HG03066 (cell line): ENCODE measurements around the gene CHD6.

Experiments used
- ATAC-seq: cut with Tn5 transposase; IDR thresholded peaks from one replicate; pipeline ENCODE4 v1.9.1; 2021; ENCODE audit warnings: low read depth; ENCODE audit not compliant: unreplicated experiment

Gene CHD6, protein sequence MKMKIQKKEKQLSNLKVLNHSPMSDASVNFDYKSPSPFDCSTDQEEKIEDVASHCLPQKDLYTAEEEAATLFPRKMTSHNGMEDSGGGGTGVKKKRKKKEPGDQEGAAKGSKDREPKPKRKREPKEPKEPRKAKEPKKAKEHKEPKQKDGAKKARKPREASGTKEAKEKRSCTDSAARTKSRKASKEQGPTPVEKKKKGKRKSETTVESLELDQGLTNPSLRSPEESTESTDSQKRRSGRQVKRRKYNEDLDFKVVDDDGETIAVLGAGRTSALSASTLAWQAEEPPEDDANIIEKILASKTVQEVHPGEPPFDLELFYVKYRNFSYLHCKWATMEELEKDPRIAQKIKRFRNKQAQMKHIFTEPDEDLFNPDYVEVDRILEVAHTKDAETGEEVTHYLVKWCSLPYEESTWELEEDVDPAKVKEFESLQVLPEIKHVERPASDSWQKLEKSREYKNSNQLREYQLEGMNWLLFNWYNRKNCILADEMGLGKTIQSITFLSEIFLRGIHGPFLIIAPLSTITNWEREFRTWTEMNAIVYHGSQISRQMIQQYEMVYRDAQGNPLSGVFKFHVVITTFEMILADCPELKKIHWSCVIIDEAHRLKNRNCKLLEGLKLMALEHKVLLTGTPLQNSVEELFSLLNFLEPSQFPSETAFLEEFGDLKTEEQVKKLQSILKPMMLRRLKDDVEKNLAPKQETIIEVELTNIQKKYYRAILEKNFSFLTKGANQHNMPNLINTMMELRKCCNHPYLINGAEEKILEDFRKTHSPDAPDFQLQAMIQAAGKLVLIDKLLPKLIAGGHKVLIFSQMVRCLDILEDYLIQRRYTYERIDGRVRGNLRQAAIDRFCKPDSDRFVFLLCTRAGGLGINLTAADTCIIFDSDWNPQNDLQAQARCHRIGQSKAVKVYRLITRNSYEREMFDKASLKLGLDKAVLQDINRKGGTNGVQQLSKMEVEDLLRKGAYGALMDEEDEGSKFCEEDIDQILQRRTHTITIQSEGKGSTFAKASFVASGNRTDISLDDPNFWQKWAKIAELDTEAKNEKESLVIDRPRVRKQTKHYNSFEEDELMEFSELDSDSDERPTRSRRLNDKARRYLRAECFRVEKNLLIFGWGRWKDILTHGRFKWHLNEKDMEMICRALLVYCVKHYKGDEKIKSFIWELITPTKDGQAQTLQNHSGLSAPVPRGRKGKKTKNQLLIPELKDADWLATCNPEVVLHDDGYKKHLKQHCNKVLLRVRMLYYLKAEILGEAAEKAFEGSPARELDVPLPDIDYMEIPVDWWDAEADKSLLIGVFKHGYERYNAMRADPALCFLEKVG (N-terminal part only)

DNA sequence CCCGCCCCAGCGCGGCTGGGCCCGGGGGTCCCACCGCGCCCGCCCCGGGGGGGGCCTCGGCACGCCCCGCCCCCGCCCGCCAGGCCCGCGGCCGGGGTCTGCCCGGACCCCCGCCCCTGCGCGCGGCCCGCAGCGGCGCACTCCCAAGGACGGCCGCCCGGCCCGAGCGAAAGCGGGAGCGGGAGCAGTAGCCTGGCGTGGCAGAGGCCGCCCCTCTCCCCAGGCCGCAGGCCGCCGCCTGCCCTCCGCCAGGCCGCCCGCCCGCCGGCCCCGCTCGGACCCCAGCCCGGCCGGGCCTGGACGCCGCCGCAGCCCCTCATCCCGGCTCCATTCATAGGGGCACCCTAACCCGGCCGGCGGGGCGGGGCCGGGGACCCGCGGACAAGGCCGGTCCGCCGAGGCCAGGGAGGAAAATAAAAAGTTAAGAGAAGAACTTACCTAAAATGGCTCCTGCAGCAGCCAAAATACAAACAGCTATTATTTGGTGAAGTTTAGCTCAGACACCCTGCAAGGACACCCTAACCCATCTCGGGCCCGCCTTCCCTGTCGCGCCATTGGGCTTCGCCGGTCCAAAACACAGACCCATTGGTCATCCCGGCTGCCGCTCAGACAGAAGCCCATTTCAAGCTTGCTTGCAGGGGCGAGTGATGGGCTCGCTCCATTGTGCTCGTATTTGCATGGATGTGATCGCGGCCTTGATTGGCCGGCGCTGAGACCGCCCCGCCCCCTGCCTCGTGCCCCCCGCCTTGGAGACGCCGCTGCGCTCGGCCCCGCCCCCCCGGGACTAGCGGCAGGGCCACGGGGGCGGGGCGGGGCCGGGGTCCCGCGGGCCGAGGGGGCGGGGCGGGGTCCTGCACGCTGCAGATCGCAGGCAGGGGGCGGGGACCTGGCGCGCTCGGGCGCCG is at the start of gene CHD6:
CHD6 (minus strand) TSS at position 476 of the 905 bp plus-strand sequence. CDS start 67,040 bp downstream, outside the sequence.
- peak; percentile 99 for ATAC-seq

DNA sequence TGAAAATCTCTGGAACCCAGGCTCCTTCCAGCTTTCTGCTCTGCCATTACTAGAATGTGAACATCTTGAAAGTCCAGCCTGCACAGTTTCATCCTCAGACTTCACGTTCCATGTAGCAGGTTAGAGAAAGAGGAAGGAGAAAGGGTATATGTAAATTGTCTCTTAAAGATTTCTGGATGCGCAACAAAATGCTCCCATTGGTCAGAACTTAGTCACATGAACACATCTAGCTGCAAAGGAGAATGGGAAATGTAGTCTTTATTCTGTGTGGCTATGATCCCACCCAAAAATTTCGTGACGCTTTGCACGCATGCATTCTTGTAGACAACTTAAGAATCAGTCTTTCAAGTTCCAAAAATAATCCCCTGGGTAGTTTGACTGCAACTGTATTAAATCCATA is 46.4 kb upstream of the CHD6 start:
- no peak for ATAC-seq

DNA sequence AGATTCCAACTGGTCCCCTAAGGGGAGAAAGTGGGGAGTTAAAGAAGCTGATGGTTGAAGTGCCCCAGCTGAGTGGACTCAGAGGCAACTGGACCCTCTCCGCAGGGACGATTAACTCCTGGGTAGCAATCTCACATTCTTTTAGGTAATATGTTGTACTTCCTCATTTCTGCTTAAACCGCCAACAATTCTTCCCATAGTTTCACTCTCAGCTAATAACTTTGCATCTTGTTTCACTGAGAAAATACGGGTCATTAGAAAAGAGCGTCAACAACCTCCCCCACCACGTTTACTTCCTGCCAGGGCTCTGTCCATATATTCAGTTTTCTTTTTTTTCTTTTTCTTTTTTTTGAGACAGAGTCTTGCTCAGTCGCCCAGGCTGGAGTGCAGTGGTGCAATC is 39.5 kb upstream of the CHD6 start:
- ATAC-seq = no peak

DNA sequence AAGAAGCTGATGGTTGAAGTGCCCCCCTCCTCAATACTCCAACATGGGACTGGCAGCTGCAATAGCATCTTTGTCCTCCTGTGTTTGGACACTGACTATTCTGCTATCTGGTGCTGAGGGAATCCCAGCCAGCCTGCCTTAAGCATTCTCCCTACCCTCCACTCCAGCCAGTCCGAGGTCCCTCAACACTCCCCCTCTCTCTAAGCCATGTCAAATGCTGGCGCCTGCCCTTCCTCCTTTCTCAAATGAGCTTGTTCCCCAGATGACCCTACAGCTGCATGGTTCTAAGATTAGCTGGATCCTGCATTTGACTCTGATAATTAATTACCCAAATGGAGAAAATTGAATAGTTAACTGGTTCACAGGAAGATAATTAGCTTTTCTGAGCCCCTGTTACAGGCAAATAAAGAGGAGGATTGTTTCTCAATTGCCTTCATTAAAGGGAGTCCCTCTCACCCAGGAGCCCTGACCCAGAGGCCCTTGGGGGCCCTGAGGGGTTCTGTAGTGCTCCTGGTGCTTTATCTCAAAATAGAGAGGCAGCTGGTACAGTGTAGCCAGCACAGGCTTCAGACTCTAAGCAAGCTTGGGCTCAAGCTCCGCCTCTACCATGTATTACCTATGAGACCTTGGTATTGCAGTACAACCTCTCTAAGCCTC is 37.9 kb upstream of the CHD6 start:
- no peak for ATAC-seq

DNA sequence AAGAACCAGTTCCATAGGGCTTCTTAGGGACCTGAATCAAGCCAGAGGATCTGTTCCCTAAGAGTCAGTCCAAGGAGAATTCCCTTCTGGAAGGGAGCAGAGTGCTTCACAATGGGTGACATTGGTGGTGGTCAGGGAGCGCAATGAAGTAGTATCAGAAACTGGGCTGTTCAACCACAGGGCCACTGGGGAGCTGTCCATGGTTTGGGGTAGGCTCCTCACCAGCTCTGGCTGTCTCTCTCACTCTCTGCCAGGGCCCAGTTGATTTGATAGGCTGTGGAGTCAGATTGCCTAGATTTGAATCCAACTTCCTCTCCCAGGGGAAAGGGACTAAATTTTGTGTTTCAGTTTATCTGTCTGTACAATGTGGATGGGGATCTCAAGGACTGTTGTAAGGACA is 36.7 kb upstream of the CHD6 start:
- no peak for ATAC-seq

DNA sequence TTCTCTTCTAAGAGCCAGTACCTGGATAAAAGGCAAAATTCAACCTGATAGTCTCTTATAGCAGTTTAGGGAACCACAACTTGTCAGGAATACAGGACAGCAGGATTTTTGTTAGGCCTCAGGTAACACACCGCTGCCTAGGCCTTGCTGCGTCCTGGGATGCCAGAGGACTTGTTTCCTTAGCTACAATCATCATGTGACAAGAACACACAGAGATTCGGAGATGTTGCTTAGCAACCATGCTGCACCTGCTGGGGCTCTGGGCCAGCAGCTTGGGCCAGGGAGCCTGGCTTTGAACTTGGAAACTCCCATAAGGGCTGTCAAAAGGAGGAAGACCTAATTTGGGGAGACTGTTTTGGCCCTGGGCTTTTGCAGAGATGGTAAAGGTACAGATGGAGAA is 36.1 kb upstream of the CHD6 start:
- ATAC-seq = no peak

DNA sequence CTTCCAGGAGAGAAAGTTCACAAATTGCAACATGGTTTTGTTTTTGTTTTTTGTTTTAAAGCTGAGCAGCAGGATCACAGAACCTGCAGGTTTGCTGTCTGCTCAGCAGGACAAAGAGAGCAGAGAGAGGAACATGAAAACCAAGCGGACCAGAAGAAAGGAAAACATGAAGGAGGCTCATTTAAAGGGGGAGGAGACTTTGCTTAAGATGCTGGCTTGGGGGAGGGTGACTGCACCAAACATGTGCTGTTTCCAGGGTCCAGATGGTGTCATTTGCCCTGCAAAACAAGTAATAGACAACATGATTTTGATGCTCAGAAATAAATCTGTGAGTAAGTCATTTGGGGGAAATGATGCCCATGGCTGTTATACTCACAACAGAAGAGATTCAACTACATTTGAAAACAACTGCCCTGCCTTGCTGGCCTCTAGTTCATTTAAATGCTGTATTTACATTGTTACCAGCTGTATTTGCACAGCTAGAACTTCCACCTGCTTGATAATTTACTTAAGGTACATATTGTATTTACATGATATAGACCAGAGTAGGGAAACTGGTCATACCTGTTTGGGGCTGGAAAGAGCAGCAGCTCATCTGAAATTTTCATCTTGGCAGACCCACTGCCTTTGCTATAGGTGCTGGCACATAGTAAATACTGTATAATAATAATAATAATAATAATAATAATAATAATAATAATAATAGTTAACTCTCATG is 32.2 kb upstream of the CHD6 start:
- ATAC-seq = no peak

DNA sequence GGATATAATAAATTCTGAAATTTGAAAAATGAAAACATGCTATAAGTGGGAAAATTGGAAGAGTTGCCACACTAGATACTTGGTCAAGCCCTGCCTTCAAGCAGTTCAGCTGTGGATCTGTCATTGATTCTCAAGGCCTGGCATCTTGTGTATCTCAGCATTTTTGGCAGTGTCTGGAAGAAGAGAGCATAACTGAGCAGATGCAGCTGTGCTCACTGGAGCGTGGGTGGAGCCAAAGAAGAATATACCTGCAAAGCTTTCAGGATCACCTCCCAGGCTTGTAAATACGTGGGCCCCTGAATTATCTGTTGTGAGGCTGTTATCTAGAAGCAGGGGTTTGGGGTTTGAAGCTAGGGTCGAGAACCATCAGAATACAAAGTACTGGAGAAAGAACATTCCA is 31.3 kb upstream of the CHD6 start:
- ATAC-seq = no peak

DNA sequence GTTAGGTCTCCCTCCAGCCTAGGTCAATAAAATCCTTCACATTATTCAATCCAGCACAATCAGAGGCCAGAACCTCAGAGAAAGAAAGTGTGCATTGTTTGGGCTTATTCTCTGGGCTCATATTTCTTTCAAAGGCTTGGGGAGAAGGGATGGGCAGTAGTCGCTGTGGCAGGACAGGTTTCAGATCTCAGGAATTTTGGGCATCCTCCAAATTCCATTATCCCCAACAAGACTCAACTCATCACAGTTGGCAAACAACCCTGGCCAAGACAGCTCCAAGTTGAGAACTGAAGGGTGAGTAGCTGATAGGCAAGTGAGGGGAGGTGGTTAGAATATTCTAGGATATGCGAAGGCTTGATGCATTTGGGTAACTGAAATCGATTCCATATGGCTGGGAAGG is 27.2 kb upstream of the CHD6 start:
- no peak for ATAC-seq

DNA sequence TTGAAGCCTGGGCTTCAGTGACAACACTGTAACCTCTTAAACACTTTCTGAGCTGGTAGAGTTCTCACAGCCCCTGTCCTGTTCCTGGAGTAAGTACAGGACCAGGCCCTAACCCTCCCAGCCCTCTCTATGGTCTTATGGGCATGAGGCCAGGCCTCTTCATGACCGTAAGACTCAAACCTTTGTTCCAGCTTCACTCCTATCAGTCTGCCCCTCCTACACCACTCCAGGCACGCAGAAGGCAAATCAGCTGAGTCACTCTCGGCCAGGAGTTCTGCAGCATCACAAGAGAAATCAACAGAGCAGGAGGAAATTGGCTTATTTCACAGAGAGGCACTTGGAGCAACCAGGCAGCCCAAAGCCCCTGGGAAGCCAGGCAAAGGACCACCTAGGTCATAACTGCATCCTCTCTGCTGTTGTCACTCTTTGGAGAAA is 25.3 kb upstream of the CHD6 start:
- no peak for ATAC-seq

DNA sequence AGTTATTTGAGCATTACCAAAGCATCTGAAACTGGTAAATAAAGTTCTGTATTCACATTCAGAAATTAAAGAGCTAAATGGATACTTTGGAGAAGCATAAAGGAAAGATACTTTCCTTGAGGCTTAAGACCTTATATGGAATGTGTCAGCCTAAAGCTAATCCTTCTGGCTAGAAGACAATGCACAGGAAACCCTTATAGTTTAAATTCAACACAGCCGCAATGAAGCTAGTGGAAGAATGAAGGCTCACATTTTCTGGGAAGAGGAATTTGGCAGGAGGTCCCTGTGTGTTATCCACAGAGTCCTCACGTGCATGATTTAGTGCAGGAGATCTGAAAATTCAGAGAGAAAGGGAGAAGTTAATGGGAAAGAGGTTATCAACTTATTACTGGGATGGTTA is 21.5 kb upstream of the CHD6 start:
- ATAC-seq = no peak

DNA sequence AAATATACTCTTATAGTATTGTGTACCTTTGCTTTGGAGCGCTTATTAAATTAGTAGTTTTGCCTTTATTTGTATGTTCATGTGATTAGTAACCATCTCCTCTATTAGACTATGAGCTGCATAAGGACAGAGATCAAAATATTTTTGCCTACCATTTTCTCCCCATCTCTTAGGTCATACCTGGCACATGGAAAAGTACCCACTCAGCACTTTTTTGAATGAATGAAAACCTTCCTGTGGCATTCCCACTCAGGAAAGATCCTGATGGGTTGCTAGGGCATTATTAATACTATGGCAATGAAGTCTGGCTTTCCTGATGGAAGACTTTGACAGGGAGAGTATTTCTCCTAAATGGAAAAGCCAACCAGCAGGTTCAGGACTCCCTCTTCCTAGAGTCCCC is 20.3 kb upstream of the CHD6 start:
- ATAC-seq = no peak

DNA sequence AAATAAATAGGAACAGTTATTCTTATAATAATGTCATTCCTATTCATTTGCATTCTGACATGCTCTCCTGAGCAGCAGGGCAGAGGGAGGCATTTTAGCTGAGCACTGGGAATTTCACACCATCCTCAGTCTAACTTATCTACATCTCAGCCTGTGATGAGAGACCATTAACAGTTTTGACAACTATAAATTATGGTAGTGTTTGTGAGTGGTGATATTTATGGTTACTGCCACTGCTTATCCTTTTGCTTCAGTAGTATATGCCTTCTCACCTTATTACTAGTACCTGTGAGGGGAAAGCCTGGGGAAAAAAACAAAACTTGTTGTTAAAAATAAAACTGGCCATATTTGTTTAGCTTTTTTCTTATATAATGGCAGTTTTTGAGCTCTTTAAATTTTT is 17.0 kb upstream of the CHD6 start:
- ATAC-seq = no peak

DNA sequence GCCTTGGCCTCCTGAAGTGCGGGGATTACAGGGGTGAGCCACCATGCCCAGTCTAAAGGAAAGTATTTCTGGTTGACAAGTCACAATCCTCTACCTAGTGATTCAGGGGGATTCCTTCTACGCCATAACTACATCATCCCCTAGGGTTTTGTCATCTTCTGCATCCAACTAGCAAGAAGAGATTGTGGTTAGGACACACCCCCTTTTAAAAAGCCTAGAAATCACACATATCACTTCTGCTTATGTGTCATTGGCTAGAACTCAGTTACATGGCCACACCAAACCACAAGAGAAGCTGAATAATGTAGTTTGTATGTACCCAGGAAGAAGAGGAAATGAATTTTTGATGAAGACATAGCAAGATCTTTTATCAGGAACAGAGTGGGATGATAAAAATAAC is 14.7 kb upstream of the CHD6 start:
- no peak for ATAC-seq

DNA sequence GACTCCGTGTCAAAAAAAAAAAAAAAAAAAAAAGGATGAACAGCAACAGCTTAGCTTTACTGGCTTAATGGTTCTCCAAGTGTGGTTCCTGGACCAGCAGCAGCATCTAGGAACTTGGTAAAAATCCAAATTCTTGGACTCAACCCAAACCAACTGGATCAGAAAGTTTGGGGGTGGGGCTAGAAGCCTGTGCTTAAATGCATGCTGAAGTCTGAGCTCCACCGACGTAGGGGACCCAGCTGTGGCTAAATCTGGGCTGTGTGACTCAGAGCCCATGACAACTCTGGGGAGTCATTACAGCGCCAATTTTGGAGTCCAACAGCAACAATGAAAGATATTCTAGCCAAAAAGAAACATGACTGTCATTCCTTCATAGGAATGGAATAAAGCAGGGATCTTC is 13.6 kb upstream of the CHD6 start:
- no peak for ATAC-seq

DNA sequence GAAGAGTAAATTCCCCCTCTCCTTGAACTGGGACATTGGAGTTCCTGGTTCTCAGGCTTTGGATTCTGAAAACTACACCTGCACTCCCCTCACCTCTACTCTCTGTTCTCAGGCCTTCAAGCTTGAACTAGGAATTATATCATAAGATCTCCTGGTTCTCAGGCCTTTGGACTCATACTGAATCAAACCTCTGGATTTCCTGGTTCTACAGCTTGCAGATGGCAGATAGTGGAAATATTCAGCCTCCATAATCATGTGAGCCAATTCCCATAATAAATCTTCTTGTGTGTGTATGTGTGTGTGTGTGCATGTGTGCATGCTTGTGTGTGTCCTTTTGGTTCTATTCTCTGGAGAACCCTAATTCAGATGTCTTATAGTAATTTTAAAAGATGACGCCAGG is 12.7 kb upstream of the CHD6 start:
- ATAC-seq = no peak

DNA sequence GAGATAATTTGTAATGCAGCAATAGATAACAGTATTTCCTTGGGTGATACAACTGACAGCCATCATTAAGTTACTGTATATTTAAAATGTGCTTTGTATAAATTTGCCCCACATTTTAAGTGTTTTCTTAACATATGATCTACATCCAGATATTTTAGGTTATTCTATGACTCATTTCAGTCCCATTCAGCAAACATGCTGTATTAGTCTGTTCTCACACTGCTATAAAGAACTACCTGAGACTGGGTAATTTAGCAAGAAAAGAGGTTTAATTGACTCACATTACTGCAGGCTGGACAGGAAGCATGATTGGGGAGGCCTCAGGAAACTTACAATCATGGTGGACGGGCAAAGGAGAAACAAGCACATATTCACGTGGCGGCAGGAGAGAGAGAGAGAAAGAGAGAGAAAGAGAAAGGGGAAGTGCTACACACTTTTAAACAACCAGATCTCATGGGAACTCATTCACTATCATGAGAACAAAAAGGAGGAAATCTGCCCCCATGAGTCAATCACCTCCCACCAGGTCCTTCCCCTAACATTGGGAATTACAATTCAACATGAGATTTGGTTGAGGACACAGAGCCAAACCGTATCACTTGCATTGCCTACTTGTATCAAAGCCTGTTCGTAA is 9.6 kb upstream of the CHD6 start:
- no peak for ATAC-seq

DNA sequence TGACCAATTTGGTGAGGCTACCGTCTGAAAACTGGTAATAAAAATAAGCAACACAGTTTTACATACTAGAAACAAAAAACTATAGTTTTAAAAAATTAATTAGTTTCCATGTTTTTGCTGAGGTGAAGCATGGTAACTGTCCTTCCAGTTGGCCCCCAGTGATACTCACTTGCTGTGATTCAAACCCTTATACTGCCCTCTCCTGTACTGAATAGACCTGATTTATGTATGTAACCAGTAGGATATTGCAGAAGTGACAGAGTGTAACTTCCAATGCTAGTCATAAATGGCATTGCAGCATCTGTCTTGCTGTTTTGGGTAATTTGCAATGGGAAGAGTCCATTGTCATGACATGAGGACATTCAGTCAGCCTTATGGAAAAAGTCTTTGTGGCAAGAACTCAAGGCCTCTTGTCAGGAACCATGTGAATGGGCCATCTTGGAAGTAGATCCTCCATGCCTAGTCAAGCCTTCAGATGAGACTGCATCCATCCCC is 8.9 kb upstream of the CHD6 start:
- ATAC-seq = no peak
